Esophagus mucosa (tissue), 1 donor: Measurements from ENCODE around the gene TRIM39. TPM values are rescaled to one million over a fixed set of nuclear protein-coding genes. Genes with fewer than 3 reads are reported as not detected.
"Not testable (repeated sequence)": the region's sequence is repeated elsewhere in the genome, so short reads cannot be mapped to it uniquely, and the experiment has no call there.

Source experiments
- ATAC-seq: fragments of 200-7000 bp; cut with Tn5 transposase; one replicate; pipeline ENCODE4 v1.9.1; 2020
- total RNA-seq: library from RNA; stranded (reverse); gene quantifications from one replicate; pipeline ENCODE4 v1.2.4, GENCODE V29; 2023
- donor health status: DM: yes; HTN: yes; CAD: no.

TRIM39 gene
- 9.6 TPM for total RNA-seq

DNA sequence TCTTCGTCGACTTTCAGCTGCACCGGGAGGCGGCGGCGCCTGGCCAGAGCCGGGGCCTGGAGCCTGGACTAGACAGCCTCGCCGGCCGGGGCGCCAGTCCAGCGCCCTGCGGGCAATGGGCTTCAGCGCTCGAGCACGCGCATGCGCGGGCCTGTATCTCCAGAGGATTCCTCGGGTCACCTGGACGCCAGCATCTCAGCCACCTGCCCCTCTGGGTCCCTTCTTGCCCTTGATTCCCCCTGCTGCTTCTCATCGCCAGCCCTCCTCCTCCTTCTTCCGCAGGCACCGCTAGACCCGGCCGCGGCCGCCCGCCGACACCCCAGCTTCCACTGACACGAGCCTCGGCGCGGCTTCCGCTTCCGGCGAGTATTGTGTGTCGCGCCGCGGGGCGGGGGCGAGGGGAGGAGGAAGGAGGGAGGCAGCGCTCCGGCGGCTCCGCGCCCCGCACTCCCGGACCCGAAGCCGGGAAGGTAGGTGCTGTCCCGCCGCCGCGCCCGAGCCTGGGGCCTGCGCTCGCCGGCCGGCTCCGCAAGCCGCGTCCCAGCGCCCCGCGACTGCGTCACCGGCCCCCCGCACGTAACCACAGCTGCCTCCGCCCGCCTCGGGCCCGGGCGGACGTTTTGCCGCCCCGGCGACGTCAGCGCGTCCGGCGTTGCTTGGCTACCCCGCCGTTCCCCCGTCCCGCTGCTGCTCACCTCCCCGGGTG is at the start of gene TRIM39:
Gene TRIM39, plus strand, starts transcription at position 402 of the 706 bp plus-strand sequence. CDS start 2,391 bp downstream, outside the sequence.
- peak; percentile 79 for ATAC-seq

DNA sequence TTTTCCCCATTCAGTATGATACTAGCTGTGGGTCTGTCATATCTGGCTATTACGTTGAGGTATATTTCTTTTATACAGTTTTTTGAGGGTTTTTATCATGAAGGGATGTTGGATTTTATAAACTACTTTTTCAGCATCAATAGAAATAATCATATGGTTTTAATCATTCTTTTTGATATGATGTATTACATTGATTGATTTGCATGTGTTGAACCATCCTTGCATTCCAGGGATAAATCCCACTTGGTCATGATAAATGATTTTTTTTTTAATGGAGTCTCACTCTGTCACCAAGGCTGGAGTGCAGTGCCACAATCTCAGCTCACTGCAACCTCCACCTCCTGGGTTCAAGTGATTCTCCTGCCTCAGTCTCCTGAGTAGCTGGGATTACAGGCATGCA is 45.7 kb upstream of the TRIM39 start:
- ATAC-seq = not testable (repeated sequence)

DNA sequence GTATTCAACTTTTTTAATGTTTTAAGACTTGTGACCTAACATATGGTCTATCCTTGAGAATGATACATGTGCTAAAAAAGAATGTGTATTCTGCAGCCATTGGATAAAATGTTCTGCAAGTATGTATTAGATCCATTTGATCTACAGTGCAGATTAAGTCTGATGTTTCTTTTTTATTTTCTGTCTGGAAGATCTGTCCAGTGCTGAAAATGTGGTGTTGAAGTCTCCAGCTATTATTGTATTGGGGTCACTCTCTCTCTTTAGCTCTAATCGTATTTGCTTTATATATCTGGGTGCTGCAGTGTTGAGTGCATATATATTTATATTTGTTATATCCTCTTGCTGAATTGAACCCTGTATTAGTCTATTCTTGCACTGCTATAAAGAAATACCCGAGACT is 44.2 kb upstream of the TRIM39 start:
- no peak for ATAC-seq

DNA sequence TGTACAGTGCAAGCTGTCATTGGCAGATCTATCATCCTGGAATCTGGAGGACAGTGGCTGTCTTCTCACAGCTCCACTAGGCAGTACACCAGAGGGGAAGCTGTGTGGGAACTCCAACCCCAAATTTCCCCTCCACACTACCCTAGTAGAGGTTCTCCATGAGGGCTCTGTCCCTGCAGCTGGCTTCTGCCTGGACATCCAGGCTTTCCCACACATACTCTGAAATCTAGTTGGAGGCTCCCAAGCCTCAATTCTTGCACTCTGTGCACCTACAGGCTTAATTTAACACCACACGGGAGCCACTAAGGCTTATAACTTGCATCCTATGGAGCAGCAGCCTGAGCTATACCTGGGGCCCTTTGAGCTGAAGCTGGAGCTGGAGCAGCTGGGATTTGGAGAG is 43.0 kb upstream of the TRIM39 start:
- ATAC-seq = no peak

DNA sequence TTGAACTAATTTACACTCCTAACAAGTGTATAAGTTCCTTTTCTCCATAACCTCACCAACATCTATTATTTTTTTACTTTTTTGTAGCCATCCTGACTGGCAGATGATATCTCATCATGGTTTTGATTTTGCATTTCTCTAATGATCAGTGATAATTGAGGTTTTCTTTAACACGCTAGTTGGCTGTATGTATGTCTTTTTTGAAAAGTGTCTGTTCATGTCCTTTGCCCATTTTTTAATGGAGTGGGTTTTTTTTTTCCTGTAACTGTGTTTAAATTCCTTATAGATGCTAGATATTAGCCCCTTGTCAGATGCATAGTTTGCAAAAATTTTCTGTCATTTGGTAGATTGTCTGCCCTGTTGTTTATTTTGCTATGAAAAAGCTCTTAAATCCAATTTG is 39.6 kb upstream of the TRIM39 start:
- no peak for ATAC-seq

DNA sequence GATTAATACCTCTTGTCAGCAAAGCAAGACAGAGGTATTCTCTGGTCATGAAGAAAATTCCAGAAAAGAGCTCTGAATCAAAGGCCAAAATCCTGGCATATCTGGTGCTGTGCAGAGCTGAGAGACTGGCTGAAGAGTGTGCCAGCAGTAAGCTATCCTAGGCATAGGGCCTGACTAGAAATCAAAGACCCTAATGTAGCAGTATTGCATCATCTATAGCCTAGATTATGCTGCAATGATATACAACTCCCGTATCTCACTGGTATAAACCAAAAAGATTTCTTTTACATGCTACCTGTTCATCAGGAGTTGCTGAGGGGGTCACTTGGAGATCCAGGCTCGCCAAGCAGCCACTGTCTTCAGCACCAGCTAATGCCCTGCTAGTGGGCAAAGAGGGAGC is 30.9 kb upstream of the TRIM39 start:
- no peak for ATAC-seq

DNA sequence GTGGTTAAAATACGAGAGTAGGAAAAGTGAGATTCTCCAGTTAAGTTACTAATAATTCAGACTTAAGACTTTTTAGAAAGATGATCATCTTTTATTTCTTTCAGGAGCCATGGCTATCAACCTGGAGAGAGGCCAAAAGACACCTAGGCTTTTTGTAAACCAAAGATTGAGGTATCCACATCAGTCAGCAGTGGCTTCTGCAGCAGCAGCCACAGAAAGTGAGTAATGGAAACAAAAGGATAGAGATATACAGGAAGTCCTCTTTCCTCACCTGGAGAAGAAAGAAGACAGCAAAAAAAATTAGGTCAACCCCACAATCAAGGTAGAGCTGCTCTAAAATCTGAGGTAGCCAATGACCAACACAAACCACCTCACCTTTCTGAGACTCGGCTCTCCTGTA is 22.7 kb upstream of the TRIM39 start:
- ATAC-seq = no peak

DNA sequence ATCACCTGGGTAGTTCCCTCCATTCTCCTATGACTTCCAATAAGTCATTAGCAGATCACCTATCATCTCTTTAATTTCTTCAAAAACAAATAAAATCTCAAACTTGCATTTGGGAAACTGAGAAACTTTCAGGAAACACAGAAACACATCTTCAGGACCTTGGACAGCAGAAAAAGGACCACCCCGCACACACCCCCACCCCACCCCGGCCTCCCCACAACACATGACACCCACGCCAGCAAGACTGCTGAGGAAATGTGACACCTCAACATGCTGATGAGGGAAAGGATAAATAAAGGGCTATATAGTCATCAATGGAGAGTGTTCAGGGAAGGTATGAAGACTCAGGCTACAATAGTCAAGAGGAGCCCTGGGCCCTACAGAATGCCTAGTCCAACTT is 15.6 kb upstream of the TRIM39 start:
- no peak for ATAC-seq

DNA sequence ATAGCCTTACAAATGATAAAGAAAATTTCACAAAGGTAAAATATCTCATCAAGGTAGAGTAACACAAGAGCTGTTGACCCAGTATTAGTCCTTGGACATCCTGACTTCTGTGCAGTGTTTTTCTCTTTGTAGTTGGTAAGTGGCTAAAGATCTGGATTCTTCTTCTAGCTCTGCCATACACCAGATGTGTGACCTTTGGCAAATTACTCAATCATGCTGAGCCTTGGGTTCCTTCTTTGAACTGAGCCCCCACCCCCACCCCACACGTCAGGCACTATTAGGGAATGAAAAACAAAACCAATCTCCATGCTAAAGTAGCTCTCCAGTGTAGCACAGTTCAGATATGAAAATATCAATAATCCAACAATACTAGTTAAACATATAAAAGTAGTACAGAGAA is 15.1 kb upstream of the TRIM39 start:
- ATAC-seq = no peak

DNA sequence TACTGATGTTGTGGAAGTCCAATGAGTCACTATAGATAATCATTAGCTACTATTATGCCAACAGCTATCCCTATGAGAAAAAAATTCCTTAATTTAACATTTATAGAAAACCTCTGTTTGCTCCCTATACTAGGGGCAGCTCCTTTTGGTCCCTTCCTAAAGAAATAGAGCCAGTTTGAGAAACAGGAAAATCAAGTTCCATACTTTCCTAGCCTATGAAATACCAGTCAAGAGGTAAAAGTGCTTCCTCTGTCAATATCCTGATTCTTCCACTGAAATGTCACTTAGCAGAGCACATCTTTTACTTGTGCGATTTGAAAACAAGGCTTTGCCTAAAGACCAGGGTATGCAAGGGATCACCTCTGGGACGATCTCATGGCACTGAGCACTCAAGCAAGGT is 14.5 kb upstream of the TRIM39 start:
- no peak for ATAC-seq

DNA sequence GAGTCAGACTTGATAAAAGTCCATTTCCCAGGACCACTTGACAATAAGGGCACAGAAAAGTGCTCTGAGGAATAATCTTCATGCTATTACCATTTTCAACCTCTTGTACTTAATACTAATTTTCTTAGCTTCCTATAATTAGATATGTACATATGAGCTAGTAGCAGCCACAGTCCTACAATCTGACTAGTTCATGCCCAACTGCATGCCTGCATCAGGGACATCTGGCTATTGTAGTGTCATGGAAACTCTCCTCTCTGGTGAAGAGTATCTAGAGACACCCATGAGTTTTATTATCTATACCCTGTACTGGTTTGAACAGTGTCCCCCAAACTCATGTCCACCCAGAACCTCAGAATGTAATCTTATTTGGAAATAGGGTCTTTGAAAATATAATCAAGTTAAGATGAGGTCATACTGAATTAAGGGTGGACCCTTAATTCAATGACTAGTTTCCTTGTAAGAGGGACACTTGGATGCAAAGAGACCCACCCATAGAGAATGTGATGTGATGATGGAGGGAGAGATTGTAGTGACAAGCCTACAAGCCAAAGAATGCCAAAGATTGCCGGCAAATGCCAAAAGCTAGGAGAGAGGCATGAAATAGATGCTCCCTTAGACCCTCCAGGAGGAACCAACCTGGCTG is 13.9 kb upstream of the TRIM39 start:
- no peak for ATAC-seq

DNA sequence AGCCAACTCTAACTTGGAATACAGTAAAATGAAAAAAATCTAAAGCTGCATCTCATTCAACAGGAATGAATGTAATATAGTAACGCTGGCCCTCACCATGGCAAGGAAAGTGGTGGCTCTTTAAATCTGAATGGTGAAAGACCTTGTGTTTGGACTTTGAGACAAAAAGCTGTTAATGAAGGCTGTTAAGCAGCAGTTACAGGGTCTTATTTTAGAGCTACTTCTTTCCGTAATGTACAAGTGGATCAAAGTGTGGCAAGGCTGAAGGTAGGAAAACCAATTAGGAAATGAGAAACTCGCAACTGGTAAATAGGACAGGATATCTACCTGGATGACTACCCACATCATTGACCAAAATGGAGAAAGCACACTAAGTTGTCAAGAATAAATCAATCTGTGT is 11.6 kb upstream of the TRIM39 start:
- no peak for ATAC-seq

DNA sequence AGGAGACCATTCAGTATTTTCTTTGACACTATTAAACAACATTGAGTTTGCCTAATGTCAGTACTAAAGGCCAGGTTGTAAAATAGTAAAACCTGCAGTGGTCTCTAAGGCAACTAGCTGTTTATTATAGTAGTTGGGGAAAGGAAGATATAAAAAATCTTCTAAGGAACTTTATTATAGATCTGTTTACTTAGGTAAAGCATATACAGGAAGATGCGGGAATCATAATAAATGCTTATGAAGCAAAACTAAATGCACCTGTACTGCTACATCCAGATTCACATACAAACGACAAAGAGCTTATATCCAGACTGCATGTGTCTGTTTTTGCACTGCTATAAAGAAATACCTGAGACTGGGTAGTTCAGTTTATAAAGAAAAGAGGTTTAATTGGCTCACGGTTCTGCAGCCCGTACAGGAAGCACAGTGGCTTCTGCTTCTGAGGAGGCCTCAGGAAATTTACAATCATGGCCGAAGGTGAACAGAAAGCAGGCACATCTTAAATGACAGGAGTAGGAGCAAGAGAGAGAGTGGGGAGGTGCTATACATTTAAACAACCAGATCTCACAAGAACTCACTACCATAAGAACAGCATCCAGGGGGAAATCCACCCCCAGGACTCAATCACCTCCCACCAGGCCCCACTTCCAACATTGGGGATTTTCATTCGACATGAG is 8.7 kb upstream of the TRIM39 start:
- ATAC-seq = no peak

DNA sequence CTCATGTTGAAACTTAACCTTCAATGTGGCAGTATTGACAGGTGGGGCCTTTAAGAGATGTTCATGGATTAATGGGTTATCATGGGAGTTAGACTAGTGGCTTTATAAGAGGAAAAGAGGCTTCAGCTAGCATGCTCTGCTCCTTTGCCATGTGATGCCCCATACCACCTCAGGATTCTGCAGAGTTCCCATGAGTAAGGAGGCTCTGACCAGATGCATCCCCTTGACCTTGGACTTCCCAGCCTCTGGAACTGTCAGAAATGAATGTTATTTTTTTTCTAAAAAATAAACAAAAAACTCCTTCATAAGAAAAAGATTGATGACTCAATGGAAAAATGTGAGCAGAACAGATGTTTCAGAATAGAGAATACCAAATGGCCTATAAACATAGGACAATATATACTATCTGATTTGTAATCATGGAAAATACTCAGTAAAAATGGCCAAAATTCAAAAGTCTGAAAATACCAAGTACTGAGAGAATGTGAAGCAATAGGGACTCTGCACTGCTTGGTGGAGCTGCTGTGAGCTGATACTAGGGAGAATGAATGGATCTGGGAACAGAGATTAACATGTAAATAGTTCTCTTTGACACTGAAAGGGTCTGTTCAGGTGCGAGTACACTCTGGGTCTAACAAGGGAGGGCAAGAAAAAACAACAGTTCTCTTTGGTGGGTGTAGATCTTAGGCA is 7.4 kb upstream of the TRIM39 start:
- no peak for ATAC-seq

DNA sequence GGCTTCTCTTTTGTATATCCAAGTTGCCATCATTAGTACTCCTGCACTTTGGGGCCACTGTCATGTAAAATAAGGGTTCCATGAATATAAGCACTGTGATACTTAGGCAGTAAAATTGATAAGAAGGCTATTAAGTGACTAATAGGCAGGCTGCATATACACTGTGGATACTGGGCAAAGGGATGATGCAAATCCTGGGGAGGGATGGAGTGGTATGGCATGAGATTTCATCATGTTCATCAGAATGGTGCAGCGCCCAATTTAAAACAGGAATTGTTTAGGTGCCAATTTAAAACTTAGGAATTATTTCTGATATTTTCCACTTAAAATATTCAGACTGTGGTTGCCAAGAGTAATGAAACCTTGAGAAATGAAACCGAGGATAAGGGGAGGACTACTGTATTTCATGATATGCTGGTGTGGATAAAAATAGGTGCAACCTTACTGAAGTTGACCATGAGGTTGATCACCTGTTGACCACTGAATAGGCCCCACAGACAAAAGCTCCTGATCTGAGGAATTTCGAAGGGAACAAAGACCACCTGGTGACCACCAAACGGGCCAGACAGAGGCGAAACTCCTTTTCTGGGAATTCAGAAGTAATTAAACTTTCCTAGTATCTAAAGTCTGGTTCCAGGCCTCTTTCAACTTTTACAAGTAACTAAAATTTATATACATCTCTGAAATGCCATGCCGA is 4.9 kb upstream of the TRIM39 start:
- ATAC-seq = no peak

DNA sequence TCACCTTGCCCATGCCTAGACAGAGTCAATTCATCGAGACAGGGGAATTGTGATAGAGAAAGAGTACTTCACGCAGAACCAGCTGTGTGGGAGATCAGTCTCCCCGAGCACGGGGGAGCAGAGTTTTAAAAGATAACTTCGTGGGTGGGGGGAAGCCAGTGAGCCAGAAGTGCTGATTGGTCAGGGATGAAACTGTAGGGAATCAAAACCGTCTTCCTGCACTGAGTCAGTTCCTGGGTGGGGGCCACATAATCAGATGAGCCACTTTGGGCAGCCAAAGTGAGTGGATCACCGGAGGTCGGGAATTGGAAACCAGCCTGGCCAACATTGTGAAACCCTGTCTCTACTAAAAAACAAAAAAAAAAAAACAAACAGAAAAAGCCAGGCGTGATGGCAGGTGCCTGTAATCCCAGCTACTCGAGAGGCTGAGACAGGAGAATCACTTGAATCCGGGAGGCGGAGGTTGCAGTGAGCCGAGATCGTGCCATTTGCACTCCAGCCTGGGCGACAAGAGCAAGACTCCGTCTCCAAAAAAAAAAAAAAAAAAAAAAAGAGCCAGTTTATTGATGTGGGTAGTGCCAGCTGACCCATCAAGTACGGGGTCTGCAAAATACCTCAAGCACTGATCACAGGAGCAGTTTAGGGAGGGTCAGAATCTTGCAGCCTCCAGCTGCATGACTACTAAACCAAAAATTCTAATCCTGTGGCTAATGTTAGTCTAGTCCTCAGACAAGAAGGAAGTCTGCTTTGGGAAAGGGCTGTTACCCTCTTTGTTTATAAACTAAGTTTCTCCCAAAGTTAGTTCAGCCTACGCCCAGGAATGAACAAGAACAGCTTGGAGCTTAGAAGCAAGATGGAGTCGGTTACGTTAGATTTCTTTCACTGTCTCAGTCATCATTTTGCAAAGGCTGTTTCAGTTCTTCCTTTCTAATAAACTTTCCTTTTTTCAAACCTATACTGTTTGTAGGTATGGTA is 3.9 kb upstream of the TRIM39 start:
- ATAC-seq = no peak

DNA sequence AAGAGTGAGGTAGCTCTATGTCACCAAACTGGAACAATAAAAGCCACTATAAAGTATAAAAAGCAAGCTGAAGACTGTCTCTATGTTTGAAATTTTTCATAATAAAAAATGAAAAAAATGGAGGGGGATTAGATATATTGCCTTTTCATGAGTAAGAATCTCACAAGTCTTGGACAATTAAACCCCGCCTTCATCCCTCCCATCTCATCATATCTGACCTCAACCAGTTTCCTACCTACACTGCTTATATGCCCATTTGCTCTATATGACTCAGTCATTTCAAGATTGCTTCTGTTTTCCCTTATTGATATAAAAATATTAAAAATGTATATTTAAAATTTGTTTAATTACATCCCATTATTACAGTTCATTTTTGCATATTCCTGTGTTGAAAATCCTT is 2.9 kb upstream of the TRIM39 start:
- no peak for ATAC-seq

DNA sequence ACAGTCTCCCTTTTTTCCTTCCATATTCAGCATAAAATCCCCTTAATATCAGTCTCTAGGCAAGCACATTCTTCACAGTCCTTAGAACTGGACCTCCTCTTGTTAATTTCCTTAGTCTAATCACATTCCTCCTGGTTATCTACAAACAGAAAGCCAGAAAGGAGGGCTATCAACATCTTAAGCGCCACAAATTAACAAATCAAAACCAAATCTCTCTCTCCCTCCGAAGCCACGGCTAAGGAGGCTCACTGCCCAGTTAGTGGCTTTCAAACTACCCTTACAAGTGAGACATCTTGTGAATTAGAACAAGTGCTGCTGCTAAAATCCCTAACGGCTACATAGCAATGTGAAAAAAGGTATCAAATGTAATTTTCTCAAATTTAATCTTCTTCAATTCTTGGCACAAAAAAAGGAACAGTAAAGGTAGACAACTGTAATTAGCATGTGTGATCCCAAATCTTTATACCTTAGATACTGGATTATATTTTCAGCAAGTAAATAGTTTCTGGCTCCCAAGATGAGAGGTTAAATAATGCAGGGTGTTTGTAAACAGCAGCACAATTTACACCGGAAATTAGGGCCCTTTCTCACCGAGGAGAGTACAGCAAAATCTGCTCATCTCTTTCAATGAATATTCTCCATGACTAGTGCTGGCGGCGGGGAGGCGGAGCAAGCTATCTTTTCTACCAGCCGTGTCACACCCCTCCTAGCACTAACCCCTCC is 1.4 kb upstream of the TRIM39 start:
- peak; percentile 67 for ATAC-seq

DNA sequence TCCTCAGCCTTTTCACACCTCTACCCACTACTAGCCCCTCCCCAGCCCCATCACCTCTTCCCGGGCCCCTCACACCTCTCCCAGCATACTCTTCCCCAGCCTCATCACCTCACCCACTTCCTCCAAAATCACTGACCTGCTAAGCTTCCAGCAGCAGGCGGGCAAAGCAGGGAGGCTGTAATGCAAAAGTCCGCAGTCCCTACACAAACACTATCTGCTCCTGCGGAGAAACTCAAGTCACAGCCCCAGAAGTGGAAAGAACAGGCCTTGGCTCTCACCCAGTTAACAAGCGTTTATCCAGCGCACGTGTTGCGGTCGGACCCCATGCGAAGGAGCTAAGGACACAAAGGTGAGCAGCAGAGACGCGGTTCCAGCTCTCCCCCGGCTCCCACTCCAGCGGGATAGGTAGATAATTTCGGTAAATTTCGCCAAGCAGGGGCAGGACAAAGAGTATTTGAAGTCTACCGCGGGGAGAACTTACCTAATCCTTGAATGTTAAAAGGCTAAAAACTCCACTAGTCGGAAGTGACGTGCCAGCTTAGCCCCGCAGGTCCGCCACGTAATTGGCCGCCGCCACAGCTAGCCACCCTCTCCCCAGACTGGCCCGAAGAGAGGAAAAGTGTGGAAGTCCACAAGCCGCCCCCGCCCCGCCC is 728 bp upstream of the TRIM39 start:
- peak; percentile 73 for ATAC-seq

DNA sequence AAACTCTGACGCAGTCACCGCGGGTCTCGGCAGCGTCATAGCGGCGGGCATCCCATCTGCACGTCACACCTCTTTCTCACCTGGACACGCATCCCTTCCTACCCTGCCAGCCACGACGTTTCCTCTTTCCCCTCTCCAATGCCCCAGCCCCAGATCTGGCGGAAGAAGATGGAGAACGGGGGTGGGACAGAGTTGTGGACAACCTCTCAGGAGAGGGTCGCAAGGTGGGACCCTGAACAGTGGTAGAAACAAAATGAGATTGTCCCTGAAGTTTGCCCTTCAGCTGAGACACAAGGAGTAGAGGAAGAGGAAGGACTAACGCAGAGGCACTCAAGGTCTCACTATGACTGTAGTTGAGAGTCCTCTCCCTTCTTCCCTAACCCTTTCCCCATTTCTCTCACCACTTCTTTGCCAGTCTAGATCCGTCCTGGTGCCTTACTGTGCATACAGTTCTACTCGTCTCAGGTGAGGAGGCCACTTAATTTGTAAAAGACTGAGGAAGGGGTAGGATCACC is 562 bp downstream of the TRIM39 start:
- no peak for ATAC-seq
